ENCODE data around the gene DAZAP2.
A peak's percentile ranks its signal among the peaks of the same experiment; 100 is the strongest.

DNA sequence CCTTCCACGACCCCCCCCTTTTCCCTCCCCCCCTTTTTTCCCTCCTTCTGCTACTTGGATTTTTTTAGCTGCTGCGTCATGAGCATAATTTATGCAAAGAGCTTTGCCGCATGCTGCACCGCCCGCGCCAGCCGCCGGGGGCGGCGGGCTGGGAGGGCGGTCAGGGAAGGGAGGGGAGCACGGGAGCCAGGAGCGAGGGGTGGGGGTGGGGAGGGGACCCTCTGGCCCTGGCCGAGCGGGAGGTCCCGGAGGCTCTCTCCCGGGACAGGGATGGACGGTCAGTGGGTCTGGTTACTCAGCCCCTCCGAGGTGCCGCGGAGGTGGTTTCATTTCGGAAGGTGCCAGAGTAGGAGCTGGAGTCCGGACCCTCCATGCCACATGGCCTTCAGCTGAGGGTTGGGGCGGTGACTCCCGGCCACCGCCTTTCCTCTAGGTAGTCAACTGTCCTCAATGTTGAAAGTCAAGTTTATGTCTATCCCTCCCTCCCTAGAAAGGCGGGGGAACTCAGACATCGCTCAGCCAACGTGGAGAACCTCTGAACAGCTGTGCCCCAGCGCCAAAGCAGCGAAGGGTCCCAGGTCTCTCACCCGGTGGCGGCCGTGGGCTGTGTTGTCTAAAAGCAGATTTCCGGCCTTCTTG is 20.5 kb upstream of the DAZAP2 start, which contains the start of gene POU6F1:
- TF ChIP-seq POLR2AphosphoS5 (IDR thresholded peaks at IDR 0.05; ENCODE audit: low read depth) = peak; percentile 51
- TF ChIP-seq, protein P1, sequence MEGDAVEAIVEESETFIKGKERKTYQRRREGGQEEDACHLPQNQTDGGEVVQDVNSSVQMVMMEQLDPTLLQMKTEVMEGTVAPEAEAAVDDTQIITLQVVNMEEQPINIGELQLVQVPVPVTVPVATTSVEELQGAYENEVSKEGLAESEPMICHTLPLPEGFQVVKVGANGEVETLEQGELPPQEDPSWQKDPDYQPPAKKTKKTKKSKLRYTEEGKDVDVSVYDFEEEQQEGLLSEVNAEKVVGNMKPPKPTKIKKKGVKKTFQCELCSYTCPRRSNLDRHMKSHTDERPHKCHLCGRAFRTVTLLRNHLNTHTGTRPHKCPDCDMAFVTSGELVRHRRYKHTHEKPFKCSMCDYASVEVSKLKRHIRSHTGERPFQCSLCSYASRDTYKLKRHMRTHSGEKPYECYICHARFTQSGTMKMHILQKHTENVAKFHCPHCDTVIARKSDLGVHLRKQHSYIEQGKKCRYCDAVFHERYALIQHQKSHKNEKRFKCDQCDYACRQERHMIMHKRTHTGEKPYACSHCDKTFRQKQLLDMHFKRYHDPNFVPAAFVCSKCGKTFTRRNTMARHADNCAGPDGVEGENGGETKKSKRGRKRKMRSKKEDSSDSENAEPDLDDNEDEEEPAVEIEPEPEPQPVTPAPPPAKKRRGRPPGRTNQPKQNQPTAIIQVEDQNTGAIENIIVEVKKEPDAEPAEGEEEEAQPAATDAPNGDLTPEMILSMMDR (conservative IDR thresholded peaks at IDR 0.05; ENCODE audit: low read depth in 2 of 2) = peak; percentile 11 to 46; a peak in 3 of 4 replicates
